Esophagus muscularis mucosa (tissue), 3 donors: ENCODE data around the gene ABCC4.

ENCODE experiments used
- CTCF ChIP-seq, 3 experiments: fragments of 200-600 bp in 2 of 3; fragments of 450-650 bp in 1 of 3; sonication (generic) in 2 of 3; IDR thresholded peaks; one replicate each; pipeline ENCODE4 v1.5.1; 2017 to 2019; ENCODE audit warnings: antibody characterized with exemption in 3 of 3, mild to moderate bottlenecking in 2 of 3, moderate library complexity in 1 of 3
- POLR2AphosphoS5 ChIP-seq, 2 donors: sonication (generic); formaldehyde crosslinking; IDR thresholded peaks; one replicate each; pipeline ENCODE4 v1.6.1; 2017; ENCODE audit warnings: antibody characterized with exemption in 2 of 2

DNA sequence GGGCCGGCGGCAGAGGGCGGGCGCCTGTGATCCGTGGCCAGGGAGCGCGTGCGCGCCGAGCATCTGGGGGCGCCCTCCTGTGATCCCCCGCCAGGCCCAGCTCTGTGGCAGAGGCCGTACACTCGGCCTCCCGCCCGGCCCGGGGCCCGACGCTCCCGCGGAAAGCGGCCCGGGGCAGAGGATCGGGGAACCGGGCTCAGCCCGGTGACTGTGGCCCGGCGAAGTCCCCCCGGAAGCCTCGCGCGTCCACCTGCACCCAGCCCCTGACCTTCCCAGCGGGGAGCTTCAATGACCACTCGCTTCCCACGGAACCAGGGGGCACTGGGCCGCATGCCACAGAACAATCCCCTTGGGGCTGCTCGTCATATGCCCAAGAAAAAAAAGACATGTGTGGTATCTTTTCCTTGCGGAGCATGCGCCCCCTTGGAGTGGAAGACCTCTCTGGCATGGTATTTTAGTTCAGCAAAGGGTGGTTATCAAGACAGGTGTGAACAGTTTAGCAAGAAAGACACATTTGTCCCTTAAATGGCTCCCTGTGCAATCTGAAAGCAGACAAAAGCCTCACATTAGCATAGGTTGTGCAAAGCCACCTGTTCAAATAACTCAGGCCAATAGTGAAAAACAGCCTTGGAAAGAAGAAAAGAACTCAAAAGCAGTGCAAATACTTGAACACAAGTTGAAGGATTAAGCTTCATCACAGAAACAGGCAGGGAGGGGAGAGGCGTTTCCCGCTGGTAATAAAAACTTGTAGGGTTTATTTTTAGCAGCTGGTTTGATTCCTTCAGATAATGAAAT is 298.0 kb downstream of the ABCC4 start:
- no peak for TF ChIP-seq CTCF (IDR thresholded peaks at IDR 0.05)
- TF ChIP-seq POLR2AphosphoS5 (IDR thresholded peaks at IDR 0.05), result no peak
